AML-193 (cell line): ENCODE measurements around the gene UBASH3A.

Source experiments
- DNase-seq, 2 experiments: peaks; one replicate each; lab custom pipeline; 2025; lab: John Stamatoyannopoulos, UW

Gene UBASH3A

DNA sequence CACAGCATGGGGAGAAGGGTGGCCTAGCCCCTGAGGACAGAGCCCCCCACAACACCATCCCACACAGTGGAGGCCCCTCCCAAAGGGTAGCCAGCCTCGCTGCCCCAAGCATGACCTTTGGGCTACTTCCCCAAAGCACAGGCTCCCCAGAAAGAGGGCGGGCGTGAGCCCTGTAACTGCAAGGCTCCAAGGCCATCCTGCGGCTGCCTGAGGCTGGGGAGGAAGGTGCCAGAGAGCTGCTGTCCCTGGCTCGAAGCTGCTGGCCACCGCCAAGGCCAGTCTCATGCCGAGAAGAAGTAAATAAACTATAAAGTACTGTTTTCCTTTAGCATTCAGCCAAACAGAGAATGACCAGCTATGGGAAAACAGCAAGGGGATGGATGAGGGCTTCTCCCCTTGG, 27.5 kb downstream of the UBASH3A start:
- DNase-seq, result peak in 1 of 2 experiments; percentile 2

DNA sequence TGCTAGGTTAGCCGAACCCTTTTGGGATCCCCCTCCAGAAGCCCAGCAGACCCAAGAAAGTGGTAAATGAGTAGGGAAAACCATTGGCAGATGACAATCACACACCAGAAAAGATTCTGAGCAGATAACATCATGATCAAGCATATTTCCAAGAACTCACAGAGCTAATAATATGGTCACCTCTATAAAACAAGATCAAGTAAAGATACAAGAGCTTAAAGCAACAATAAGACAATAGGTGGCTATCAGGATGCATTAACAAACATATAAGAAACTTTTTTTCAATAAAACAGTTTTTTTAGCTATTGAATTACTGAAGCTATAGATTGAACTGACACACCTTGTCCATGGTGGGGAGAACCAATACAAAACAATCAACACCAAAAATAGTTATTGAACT, 29.0 kb downstream of the UBASH3A start:
- DNase-seq, result no peak

DNA sequence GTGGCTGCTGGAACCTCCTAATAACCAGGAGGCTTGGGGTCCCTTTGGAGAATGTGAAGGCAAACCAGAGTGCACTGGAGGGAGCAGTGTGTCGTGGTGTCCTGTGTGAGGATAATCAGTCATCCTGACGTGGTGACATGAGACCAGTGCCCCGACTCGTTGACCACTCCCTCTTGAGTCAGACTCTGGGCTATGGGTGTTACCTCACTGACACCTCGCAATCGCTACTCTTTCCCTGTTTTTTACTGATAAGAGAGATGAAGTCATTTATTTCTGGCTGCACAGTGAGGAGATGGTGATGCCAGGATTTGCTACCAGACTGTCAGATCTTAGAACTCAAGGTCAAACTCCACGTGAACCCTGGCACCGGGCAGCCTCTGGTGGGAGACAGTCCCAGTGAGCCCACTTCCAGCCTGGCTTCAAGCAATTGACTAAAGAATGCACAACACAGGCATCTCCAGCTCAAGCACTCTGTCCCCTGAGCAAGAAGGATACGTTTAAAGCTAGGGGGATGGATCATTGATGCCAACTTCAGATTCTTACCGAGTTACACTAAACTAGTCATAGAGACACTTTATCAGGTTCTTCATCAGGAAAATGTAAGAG, 30.3 kb downstream of the UBASH3A start:
- no peak for DNase-seq

DNA sequence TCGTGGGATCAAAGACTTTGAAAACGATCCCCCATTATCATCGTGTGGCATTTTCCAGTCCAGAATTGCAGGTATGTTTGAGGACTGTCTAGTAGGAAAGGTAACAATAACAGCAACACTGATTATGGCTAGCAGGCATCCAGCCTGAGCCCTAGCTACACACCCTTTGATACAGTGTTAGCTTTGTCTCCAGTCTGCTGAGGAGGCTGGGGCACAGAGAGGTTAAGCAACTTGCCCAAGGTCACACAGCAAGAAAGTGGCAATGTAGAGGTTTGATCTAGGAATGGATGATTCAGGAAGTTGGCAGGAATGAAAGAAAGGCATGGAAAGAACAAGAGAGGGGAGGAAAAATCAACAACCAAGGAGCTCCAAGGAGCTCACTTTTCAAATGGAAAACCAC, 31.2 kb downstream of the UBASH3A start:
- DNase-seq, result no peak

DNA sequence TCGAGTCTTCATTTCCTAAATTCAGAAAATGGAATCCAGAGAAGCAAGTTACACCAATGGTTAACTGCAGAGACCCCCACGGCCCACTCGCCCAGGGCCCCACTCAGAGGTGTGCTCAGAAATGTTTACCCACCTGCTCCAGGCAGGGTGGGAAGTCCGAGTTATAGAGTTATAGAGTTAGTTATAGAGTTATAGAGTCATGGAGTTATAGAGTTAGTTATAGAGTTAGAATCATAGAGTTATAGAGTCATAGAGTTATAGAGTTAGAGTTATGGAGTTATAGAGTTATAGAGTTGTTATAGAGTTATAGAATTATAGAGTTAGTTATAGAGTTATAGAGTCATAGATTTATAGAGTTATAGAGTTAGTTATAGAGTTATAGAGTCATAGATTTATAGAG, 31.7 kb downstream of the UBASH3A start:
- no peak for DNase-seq

DNA sequence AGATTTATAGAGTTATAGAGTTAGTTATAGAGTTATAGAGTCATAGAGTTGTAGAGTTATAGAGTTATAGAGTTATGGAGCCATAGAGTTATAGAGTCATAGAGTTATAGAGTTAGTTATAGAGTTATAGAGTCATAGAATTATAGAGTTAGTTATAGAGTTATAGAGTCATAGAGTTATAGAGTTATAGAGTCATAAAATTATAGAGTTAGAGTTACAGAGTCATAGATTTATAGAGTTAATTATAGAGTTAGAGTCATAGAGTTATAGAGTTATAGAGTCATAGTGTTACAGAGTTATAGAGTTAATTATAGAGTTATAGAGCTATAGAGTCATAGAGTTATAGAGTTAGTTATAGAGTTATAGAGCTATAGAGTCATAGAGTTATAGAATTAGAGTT, 32.1 kb downstream of the UBASH3A start:
- DNase-seq, result no peak

DNA sequence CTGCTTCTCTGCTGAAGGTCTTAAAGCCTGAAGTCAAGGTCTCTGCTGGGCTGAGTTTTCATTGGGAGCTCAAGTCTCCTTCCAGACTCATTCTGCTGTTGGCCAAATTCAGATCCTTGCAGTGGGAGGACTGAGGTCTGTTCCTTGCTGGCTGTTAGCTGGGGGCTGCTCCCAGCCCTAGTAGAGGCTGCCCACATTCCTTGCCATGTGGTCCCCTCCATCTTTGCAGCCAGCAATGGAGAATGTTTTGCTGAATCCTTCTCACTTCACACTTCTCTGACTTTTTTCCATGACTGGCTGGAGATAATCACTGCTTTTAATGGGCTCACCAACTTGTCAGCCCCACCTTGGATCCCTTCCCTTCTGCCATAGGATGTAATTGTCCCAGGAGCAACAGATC, 33.2 kb downstream of the UBASH3A start:
- no peak for DNase-seq

DNA sequence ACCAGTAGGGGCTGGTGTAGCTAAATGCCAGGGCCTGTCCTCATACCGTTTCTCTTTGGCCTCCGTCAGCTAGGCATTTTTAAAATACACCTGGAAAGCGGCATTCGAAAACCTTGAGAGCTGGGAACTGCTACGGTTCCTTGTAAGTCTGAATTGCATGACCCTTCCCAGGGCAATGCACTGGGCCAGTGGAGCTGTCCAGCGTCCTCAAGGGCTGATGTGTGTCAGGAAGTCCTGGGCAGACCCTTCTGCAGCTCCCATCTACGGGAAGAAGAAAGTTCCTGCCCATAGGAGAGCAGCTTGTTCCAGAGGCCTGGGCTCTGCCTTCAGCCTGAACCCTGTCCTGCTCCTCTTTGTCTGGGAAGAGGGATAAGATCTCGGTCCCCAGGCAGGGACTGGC, 34.1 kb downstream of the UBASH3A start:
- no peak for DNase-seq

DNA sequence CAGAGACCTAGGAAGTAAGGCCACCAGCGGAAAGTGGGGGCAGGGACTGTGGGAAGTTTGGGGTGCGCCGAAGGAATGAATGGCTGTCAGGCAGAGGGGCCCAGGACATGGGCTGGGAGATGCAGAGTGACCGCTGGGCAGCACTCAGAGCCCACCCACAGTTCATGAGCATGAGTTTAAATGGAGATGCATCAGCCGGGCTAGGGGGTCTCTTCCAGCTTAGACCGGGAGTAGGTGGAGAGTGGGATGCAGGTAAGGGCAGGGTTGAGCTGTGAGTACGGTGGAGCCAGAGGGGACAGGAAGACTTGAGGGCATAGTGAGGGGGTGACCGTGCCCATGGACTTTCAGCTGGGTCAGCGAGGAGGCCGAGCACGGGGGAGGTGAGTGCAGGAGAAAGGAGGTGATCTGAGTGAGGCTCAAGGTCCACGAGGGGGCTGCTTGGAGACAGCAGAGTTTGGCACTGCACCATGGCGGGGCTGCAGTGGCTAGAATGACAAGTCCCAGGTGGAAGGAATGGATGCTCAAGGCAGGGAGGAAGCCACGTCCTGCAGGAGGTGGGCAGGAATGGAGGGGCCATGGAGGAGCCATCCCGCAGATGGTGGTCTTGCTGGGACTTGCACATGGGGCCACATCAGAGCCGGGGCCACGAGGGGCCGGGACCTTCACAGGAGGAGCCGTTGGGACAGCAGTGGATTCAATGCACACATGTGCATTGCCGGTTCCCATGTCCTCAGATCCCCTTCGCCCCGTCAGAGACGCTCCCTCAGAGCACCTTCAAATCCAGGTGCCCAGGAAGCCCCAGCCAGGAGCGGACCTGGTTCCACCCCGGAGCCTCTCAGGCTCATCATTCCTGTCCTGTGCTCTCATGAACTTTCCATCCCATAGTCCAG, 34.9 kb downstream of the UBASH3A start:
- no peak for DNase-seq

DNA sequence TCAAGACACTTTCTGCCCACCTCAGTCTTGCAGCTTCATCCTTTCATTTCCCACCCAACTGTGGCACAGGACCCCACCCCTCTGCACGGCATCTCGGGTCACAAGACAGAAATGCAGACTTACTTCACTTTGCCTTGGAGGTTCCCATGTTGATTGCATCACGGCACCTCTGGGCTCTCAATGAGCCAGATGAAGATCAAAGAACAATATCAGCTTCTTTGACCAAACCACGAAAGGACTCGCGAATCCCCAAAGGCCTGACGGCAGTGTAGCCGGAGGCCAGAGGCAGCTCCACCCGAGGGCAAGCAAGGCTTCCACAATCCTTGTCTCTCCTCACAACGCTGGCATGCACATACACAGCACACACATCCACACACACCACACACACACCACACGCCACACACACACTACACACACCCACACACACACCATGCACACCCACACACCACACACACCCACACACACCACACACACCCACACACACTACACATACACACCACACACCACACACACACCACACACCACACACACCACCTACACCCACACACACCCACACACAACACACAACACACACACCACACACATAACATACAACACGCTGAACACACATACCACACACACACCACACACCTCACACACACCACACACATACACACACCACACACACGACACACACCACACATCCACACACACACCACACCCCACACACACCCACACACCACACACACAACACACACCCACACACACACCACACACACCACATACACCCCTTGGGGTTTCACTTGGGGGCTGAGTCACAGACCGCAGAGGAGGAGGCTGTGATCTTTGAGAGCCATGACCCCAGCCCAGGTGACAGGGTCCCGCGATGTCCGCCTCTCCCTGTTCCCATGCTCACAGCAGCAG, 35.8 kb downstream of the UBASH3A start:
- DNase-seq, result no peak

DNA sequence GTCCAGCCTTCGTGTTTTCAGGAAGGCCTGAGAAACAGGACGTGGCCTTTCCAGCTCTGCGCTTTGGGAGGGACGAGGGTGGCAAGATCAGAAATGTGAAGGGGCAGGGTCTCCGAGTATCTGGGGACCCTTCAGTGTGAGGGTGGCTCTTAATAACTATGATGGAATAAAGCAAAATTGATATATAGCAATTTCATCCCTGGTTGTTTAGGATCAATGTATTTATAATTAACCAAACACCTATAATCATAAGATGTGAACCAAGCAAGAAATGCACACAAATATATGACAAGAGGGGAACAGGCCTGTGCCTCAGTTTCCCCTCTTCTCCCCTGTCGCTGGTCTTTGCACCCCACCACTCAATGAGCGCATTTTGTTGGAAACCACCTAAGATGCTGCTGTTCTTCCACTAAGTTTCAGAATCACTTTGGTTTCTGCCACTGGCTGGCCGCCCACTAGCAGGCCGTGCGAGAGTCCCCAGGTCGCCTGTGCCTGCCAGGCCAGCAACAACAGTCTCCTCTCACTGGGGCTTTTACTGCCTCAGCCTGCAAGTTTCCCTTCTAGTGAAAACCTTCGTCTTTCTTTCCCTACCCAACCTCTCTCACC, 36.6 kb downstream of the UBASH3A start:
- DNase-seq, result no peak

DNA sequence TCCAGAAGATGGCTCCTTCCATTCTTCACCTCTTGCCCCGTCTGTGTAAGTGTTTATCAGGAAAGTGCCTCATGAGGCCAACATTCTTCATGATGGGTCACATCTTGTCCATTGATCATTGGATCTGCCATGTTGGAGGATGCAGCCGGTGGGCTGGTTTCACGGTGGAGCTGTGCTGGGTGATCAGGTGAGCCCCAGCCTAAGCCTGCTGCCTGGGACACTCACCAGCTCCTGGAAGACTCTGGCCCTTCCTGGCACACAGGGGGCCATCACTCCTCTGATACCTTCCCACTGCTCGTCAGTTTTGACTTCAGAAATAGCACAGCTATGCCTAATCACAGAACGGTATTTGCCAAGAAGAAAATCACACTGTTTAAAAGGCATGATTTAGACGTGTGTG, 38.3 kb downstream of the UBASH3A start:
- DNase-seq, result no peak

DNA sequence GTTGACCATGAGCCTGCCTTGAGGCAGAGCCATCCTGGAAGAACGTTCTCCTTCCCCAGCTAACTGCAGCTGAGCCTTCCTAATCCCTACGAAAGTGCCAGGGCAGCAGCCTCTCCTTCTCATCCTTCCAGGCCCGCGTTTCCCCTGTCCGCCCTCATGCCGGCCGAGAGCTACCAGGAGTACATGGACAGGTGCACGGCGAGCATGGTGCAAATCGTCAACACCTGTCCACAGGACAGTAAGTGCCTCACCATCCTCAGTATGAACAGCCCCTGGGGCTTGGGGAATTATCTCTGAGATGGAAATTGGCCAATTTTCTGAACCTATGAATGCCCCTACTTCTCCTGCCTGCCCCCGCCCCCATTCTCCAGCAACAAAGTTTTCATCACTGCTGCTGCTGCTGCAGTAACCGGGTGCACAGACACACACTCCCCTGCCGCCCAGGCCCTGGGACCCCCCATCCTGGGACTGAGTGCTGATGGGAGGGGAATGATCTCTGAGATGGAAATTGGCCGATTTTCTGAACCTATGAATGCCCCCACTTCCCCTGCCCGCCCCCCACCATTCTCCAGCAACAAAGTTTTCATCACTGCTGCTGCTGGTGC, 39.6 kb downstream of the UBASH3A start:
- DNase-seq, result no peak

DNA sequence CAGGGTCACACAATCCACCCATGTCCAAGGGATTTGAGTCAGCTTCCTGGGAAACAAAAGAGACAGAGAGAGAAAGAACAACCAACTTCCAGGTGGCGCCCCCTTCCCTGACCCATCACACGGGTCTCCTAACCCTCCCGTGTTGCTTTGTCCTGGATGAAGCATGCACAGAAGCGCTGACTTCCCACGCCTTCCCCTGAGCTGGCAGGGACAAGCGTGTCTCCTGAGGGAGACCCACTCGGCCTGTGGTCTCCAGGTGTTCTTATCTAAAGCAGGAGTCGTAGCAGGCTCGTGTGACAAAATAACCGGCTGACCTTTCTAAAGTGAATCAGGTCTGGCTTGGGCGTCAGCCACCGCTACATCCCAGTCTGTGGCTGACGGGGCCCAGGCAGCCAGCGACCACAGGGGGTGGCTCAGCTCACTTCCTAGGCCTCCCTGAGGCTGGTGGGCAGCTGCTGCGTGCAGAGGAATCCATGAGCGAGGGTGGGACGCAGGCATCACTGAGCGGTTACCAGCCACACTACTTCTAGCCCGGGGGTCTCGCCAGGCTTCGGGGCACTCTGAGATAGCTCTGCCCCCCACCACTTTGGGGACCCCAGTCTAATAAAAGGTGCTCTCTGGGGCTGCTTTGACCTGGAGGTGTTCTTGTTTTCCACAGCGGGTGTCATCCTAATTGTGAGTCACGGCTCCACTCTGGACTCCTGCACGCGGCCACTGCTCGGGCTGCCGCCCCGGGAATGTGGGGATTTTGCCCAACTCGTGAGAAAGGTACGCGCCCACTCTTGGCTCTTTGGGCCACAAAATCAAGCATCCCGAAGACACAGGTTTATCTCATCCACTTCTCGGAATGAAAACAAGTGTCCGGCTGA, 40.4 kb downstream of the UBASH3A start:
- DNase-seq, result no peak

DNA sequence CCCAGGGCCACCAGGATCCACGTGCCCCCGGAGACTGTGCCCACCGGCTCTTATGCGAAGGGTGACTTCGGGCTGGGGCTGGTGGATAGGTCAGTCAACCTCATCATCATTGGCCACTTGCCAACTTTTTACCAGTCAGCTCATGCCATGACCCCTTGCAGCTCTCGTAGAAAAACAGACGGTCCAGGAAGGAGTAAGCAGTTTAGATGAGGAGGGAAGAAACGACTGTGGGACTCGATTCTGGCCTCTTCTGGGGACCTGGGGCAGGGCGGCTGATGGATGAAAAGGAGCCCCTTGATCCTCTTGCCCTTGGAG, 41.0 kb downstream of the UBASH3A start:
- DNase-seq, result no peak

DNA sequence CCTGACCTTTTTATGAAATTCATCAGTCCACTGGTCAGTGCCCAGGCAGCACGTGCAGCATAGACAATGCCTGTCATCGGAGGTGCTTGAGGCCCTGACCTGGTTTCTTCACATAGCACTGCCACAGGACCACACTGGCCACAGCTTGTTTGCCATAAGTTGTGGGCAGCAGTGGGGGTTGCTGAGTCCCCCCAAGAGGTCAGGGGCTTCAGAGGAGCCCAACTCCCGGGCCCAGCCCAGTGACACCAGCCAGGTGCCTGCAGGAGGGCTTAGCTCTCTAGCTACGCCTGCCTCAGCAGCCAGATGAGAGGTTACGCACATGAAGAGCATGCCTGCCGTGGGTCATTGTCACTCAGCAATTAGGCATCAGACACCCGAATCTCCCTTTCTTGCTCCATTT, 41.6 kb downstream of the UBASH3A start:
- no peak for DNase-seq

DNA sequence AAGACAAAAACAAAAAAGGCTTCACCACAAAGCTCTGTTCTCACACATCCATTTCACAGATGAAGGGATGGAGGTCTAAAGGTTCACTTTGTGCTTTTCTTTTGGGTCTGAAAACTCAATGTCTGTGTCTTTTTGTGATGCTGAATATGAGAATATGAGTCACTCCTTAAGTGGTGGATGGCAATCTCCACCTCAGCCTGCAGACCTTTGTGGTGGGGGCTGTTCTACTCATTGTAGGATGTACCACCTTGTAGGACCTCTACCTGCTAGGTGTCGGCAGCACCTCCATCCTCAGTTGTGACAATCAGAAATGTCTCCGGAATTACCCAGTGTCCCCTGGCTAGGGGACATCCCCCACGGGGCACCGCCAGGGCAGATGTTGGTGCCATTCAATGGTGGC, 42.8 kb downstream of the UBASH3A start:
- DNase-seq, result no peak

DNA sequence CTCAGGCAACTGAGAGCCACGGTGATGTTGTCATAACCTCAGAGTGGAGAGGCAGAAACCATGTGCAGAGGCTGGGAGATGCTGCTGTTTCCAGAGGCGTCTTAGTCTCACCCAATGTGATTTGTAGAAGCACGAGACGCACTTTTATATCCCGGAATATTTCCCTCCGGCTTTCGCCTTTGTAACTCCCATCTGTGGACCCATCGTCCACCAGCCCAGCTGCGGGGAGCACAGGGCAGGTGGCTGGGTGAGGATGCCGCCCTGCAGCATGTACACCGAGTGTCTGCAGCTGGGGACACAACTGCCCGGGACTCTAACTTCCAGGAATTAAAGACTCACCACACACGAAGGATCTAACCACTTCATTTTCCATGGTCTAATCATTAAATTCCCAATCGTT, 43.5 kb downstream of the UBASH3A start:
- no peak for DNase-seq

DNA sequence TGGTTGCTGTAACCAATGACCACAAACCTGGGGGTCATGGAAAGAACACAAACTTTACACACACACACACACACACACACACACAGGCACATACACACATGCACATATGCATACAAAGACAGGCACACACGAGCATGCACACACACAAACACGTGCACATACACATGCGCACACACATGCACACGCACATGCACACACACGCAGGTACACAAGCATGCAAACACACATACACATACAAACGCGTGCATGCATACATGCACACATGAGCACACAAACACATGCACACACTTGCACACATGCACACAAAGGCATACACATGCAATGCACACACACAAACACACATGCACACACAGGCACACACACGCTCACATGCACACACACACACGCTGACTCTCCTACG, 44.0 kb downstream of the UBASH3A start:
- no peak for DNase-seq

DNA sequence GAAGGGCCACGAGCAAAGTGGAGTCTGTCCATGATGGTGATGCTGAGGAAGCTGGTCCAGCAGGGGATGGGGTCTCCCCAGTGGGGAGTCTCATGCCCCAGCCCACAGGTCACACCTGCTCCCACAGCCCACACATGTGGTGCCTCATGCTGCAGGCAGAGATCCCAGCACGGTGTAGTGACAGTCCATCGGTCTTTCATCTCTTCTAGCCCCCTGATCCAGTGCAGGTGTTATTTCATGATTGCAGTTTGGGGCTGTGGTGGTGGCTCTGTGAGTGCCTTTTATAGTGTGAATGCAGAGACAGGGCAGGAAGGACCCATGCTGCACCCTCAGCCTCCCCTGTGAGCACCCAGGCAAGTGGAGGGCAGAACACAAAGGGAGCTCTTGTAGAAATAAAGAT, 45.0 kb downstream of the UBASH3A start:
- DNase-seq, result no peak

DNA sequence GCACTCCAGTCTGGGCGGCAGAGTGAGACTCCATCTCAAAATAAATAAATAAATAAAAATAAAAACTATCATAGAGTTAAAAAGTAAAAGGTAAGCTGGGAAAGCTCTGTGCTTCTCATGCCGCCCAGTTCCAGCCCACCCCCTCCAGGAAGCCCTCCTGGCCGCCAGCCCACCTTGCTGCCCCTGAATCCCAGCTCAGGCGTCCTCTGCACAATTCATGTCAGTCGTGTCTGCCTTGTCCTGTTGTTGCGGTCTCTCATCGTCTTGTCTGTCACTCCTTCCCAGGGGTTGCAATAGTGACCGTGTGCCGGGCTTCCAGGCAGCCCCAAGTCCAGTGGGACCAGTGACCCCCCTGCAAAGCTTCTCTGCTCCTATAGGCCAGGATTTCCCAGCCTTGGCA, 48.2 kb downstream of the UBASH3A start:
- no peak for DNase-seq
